Hematopoietic multipotent progenitor cell treated with erythropoietin and hydrocortisone succinate and interleukin-3 and kit ligand, for 8 days (in vitro differentiated cells): ENCODE data around the gene FADS3.
A peak's percentile ranks its signal among the peaks of the same experiment; 100 is the strongest.
"Not testable (repeated sequence)": the region's sequence is repeated elsewhere in the genome, so short reads cannot be mapped to it uniquely, and the experiment has no call there.

Source experiments
- DNase-seq: peaks from one replicate; pipeline ENCODE4 v3.0.0-alpha.2; 2015

Gene FADS3

DNA sequence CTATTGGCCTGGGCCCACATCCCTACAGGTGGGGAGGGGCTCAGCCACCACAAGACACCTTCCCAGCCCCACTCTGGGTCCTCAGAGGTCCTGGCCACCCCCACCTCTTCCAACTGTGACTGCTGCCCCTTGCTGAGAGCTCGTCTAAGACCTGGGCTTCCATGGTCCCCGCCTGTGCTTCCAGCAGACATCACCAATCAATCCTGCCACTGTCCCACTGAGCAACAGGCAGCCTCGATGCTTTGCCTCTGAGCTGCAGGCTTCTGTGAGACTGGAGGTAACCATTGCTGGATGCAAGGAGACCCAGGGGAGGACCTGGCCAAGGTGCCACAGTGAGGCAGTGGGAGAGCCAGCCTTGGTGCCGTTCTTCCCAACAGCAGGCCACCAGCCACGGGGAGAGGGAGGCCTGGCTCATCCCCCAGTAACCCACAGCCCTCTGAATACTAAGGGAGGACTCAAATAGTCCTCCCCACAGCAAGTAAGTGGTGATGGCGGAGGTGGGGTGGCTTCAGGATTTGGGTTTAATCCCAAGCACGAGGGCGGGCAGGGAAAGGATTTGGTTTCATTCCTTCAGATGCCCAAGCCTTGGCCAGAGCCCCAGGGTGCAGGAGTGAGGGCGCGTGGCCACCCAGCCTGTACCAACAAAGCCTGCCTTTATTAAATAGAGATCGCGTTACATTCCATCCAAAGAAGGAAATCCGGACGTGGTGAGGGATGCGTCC is 5.5 kb upstream of the FADS3 start:
- no peak for DNase-seq

GRCh38 chr11:61895718-61896059 is 4.3 kb upstream of the FADS3 start:
- DNase-seq: no peak

DNA sequence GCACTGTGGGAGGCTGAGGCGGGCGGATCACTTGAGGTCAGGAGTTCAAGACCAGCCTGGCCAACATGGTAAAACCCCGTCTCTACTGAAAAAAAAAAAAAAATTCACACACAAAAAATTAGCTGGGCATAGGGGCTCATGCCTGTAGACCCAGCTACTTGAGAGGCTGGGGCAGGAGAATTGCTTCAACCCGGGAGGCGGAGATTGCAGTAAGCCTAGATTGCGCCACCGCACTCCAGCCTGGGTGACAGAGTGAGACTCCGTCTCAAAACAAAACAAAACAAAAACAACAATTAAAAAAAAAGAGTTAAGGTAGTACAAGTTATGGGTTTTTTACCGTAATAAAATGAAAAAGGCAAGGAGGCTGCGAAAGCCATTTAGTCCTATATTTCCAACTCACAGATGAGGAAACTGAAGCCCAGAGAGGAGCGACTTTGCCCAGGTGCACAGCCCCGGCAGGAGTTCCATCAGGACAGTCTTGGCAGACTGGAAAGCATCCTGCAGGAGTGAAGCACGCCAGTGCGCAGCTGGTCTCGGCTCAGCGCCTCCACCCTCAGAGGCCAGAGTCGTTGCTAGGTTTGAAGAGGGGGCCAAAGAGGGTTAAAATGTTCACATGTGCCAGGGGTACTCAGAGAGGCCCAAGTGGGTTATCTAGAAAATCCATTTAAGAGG is 3.8 kb upstream of the FADS3 start:
- no peak for DNase-seq

DNA sequence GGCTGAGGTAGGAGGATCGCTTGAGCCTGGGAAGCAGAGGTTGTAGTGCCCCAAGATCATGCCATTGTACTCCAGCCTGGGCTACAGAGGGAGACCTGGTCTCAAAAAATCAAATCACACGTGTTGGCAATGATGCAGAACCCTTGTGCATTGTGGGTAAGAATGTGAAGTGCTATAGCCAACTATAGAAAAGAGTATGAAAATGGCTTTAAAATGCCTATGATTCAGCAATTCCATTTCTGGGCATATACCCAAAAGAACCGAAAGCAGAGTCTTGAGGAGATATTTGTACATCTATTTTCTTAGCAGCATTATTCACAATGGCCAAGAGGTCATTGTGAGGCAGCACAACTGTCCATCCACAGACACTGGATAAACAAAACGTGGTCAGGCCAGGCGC is 2.6 kb upstream of the FADS3 start:
- peak; percentile 63 for DNase-seq

GRCh38 chr11:61892085-61892370 is 683 bp upstream of the FADS3 start:
- no peak for DNase-seq

- DNase-seq: peak; percentile 40
Measured at GRCh38 chr11:61890529-61891330, 615 bp downstream of the FADS3 start.

- no peak for DNase-seq
Measured at GRCh38 chr11:61889831-61890230, 1.5 kb downstream of the FADS3 start.

- DNase-seq: no peak
Measured at GRCh38 chr11:61888590-61888989, 2.8 kb downstream of the FADS3 start.

- no peak for DNase-seq
Measured at GRCh38 chr11:61887839-61888494, 3.4 kb downstream of the FADS3 start.

GRCh38 chr11:61886643-61887042 is 4.7 kb downstream of the FADS3 start:
- DNase-seq: no peak

GRCh38 chr11:61885784-61886580 is 5.4 kb downstream of the FADS3 start:
- DNase-seq: no peak

GRCh38 chr11:61885166-61885778 is 6.1 kb downstream of the FADS3 start:
- no peak for DNase-seq

DNA sequence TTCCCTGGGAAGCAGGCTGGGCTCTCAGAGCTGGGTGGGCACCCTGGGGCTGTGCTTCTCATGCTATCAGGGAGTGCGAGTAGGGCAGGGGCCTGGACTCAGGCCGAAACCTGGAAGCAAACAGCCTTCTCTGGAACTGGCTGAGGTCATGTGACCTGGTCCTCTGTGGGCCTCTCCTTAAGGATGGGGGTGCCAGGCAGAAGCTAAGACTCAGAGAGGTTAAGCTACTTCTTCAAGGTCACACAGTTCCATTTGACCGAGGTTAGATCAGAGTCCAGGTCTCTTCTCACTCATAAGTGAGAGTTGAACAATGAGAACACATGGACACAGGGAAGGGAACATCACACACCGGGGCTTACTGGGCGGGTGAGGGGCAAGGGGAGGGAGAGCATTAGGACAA is 7.4 kb downstream of the FADS3 start:
- DNase-seq: no peak

DNA sequence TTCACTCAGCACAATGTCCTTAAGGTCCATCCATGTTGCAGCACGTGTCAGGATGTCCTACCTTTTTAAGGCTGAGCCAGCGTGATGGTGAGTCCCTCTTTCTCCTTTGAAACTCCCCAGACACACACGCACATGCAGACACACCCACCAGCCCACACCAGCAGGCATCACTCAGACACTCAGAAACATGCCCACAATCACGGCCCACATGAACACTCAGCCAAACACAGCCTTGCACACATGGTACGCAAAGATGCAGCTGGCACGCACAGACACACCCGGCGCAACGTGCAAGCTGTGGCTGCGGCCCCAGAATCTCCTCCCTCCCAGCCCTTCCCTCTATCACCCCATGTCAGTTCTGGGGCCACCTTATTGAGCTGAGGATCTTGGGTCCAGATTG is 8.0 kb downstream of the FADS3 start:
- DNase-seq: no peak

DNA sequence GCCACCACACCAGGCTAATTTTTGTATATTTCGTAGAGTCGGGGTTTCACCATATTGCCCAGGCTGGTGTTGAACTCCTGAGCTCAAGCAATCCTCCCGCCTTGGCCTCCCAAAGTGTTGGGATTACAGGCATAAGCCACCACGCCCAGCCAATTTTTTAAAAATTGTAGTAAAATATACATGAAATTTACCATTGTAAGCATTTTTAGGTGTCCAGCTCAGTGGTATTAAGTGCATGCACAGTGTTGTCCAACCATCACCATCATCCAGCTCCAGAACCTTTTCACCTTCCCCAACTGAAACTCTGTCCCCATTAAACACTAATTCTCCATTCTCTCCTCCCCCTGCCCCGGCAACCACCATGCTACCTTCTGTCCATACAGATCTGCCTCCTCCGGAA is 8.5 kb downstream of the FADS3 start:
- no peak for DNase-seq

DNA sequence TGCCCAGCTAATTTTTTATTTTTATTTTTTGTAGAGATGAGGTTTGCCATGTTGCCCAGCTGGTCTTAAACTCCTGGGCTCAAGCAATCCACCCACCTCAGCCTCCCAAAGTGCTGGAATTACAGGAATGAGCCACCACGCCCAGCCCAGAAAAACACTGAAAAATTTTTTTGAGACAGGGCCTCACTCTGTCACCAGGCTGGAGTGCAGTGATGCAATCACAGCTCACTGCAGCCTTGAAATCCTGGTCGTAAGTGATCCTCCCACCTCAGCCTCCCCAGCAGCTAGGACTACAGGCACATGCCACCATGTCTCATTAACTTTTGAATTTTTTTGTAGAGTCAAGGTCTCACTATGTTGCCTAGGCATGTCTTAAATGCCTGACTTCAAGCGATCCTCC is 9.1 kb downstream of the FADS3 start:
- not testable (repeated sequence) for DNase-seq

- no peak for DNase-seq
Measured at GRCh38 chr11:61881397-61881796, 9.9 kb downstream of the FADS3 start.

GRCh38 chr11:61880454-61880853 is 10.9 kb downstream of the FADS3 start:
- no peak for DNase-seq

DNA sequence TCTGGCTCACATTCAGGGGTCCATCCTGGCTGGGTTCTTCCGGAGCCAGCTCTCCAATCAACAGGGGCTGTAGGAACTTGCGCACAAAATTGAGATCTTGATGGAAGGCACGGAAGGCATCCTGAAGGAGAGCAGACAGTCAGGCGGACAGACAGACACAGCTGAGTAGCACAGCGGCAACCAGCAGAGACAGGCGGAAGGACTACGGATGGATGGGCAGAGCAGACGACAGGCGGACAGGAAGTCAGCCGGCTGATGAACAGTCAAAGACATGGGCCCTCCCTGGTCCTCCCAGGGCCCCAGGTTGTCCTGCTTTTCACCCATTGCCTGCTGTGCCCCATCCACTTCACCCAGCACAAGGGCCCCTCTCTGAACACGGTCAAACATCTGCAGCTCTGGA is 11.3 kb downstream of the FADS3 start:
- no peak for DNase-seq

GRCh38 chr11:61879152-61879551 is 12.2 kb downstream of the FADS3 start:
- no peak for DNase-seq

DNA sequence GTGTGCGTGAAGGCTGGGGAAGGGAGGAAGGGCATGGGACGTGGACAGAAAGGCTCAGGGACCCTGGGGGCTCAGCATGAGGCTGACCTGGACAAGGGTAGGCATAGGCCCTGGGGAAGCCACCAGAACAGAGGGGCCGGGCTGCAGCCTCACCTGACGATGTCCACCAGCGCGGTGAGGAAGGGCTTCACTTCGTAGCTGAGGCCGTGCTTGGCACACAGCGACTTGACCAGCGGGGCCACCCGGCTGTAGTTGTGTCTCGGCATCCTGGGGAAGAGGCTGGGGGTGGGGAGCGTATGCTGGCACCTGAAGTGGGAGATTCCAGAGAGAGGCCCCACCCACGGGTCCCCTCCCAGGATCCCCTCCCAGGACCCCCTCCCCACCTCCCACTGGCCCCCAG is 15.6 kb downstream of the FADS3 start:
- no peak for DNase-seq

DNA sequence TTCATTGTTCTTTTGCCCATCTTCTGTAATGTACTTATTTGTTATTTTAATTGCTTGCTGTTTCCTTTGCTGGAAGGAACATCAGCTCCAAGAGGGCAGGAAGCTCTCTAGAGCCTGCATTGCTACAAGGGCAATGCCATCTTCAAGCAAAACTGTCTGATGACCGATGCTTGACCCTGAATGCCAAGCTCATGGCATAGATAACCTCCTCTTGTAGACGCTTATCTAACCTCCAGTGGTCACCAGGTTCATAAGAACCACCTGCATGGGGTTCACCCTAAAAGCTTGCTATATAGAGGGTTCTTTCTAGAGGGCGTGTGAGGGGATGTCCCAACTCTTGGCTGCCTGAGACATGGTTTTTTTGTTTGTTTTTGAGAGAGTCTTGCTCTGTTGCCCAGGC is 16.5 kb downstream of the FADS3 start:
- DNase-seq: no peak
